ENCODE measurements around the gene ECI1. TPM values are rescaled to one million over a fixed set of nuclear protein-coding genes. Genes with fewer than 3 reads are reported as not detected.

The ECI1 gene
- total and polyA plus RNA-seq, 2 of the 13 experiments (the other 11 are each of a cell fraction or from before 2014, with no cell fraction given) = 82.0 to 102 TPM

GRCh38 chr16:2270588-2271470 lies 19.4 kb upstream of the ECI1 start:
- Histone ChIP-seq H3K9me3 (ENCODE audit: low read length) (no peaks in the 10 kb centered on the region), H4K20me1 (ENCODE audit: insufficient read depth, low read length) (peaks cover 16% of the 10 kb centered on the region), H3K27me3 (ENCODE audit: control insufficient read depth in 1 of 2, insufficient read depth in 2 of 2, low read length in 2 of 2) (peaks cover 0 to 6% of the 10 kb centered on the region in 2 experiments; a peak in 4 of 5 replicates), H3K27ac (ENCODE audit: extremely low read length, insufficient read depth, low read length) (no peak overlapping the region), H3K4me2 (ENCODE audit: low read depth, low read length) (no peak overlapping the region), H3K4me1 (ENCODE audit: insufficient read depth, low read length) (peaks cover 24% of the 10 kb centered on the region), H2AFZ (ENCODE audit: low read length) (no peak overlapping the region), H3K9ac (ENCODE audit: insufficient read depth, low read depth, low read length) (no peak overlapping the region), H3K36me3 (replicated peaks in 1 of 2; ENCODE audit: control insufficient read depth in 1 of 2, insufficient read depth in 2 of 2, low read length in 2 of 2) (0 out of 5 replicates have a peak, but pooled peaks cover 0 to 2% of the 10 kb centered on the region in 2 experiments), H3K4me3 (replicated peaks in 1 of 3; ENCODE audit: insufficient read depth in 1 of 3, low read depth in 2 of 3, low read length in 3 of 3) (no peak overlapping the region), H3K79me2 (ENCODE audit: insufficient read depth, low read length) (peaks cover 24% of the 10 kb centered on the region)
- FAIRE-seq (no peak), DNase-seq (ENCODE audit: low spot score) (no peak), ATAC-seq (no peak)
- in situ Hi-C loops (cut with HindIII; ENCODE audit: extremely low pct_ligation_motif_present, low pct_unique_long_range_greater_than_20kb) = no loop called here
- CTCF ChIA-PET (ENCODE audit: low intra/inter-chr PET ratio, low total read pairs) = no interaction called here
- POLR2A ChIA-PET = interaction anchor here (2.8 kb wide), 1 partner anchor 19 kb away, joined by 33 read pairs; the partner anchor contains the start of gene ECI1
- intact Hi-C loops (cut with micrococcal nuclease; ENCODE audit: unreplicated experiment) = no loop called here
- WGBS (ENCODE audit: low lambda C conversion rate) = 86% methylated on average over 5 of the region's 15 CpGs
- no TSS peak for BruUV-seq (replicated peaks)
- TF ChIP-seq TEAD3 (CRISPR knock-in tag; optimal IDR thresholded peaks at IDR 0.05; ENCODE audit: borderline replicate concordance) (no peak), DZIP1 (CRISPR knock-in tag; IDR thresholded peaks at IDR 0.05) (no peak), RARG (CRISPR knock-in tag; IDR thresholded peaks at IDR 0.05; ENCODE audit: low read depth) (no peak), RBAK (CRISPR knock-in tag; IDR thresholded peaks at IDR 0.05) (no peak), ZBTB38 (CRISPR knock-in tag; IDR thresholded peaks at IDR 0.05) (no peak)
- TF ChIP-seq, protein P1, sequence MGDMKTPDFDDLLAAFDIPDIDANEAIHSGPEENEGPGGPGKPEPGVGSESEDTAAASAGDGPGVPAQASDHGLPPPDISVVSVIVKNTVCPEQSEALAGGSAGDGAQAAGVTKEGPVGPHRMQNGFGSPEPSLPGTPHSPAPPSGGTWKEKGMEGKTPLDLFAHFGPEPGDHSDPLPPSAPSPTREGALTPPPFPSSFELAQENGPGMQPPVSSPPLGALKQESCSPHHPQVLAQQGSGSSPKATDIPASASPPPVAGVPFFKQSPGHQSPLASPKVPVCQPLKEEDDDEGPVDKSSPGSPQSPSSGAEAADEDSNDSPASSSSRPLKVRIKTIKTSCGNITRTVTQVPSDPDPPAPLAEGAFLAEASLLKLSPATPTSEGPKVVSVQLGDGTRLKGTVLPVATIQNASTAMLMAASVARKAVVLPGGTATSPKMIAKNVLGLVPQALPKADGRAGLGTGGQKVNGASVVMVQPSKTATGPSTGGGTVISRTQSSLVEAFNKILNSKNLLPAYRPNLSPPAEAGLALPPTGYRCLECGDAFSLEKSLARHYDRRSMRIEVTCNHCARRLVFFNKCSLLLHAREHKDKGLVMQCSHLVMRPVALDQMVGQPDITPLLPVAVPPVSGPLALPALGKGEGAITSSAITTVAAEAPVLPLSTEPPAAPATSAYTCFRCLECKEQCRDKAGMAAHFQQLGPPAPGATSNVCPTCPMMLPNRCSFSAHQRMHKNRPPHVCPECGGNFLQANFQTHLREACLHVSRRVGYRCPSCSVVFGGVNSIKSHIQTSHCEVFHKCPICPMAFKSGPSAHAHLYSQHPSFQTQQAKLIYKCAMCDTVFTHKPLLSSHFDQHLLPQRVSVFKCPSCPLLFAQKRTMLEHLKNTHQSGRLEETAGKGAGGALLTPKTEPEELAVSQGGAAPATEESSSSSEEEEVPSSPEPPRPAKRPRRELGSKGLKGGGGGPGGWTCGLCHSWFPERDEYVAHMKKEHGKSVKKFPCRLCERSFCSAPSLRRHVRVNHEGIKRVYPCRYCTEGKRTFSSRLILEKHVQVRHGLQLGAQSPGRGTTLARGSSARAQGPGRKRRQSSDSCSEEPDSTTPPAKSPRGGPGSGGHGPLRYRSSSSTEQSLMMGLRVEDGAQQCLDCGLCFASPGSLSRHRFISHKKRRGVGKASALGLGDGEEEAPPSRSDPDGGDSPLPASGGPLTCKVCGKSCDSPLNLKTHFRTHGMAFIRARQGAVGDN (CRISPR knock-in tag; IDR thresholded peaks at IDR 0.05) = no peak
- TF ChIP-seq, protein P2, sequence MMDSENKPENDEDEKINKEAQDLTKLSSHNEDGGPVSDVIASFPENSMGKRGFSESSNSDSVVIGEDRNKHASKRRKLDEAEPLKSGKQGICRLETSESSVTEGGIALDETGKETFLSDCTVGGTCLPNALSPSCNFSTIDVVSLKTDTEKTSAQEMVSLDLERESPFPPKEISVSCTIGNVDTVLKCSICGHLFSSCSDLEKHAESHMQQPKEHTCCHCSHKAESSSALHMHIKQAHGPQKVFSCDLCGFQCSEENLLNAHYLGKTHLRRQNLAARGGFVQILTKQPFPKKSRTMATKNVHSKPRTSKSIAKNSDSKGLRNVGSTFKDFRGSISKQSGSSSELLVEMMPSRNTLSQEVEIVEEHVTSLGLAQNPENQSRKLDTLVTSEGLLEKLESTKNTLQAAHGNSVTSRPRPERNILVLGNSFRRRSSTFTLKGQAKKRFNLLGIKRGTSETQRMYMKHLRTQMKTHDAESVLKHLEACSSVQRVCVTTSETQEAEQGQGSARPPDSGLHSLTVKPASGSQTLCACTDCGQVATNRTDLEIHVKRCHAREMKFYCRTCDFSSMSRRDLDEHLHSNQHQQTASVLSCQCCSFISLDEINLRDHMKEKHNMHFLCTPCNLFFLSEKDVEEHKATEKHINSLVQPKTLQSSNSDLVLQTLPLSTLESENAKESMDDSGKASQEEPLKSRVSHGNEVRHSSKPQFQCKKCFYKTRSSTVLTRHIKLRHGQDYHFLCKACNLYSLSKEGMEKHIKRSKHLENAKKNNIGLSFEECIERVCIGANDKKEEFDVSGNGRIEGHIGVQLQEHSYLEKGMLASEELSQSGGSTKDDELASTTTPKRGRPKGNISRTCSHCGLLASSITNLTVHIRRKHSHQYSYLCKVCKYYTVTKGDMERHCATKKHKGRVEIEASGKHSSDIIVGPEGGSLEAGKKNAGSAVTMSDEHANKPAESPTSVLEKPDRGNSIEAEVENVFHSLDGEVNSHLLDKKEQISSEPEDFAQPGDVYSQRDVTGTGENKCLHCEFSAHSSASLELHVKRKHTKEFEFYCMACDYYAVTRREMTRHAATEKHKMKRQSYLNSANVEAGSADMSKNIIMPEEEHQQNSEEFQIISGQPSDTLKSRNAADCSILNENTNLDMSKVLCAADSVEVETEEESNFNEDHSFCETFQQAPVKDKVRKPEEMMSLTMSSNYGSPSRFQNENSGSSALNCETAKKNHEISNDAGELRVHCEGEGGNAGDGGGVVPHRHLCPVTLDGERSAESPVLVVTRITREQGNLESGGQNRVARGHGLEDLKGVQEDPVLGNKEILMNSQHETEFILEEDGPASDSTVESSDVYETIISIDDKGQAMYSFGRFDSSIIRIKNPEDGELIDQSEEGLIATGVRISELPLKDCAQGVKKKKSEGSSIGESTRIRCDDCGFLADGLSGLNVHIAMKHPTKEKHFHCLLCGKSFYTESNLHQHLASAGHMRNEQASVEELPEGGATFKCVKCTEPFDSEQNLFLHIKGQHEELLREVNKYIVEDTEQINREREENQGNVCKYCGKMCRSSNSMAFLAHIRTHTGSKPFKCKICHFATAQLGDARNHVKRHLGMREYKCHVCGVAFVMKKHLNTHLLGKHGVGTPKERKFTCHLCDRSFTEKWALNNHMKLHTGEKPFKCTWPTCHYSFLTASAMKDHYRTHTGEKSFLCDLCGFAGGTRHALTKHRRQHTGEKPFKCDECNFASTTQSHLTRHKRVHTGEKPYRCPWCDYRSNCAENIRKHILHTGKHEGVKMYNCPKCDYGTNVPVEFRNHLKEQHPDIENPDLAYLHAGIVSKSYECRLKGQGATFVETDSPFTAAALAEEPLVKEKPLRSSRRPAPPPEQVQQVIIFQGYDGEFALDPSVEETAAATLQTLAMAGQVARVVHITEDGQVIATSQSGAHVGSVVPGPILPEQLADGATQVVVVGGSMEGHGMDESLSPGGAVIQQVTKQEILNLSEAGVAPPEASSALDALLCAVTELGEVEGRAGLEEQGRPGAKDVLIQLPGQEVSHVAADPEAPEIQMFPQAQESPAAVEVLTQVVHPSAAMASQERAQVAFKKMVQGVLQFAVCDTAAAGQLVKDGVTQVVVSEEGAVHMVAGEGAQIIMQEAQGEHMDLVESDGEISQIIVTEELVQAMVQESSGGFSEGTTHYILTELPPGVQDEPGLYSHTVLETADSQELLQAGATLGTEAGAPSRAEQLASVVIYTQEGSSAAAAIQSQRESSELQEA (CRISPR knock-in tag; IDR thresholded peaks at IDR 0.05; ENCODE audit: not compliant biosample characterization) = no peak

All from HepG2 (cell line).